Stimulated activated CD4-positive, alpha-beta T cell treated with anti-CD3 and anti-CD28 coated beads, TNF-alpha, amount 100 ng/mL, for 4 hours (primary cell): ENCODE results near the gene ATXN3.
"Not testable (repeated sequence)": the region's sequence is repeated elsewhere in the genome, so short reads cannot be mapped to it uniquely, and the experiment has no call there.

ENCODE experiments used
- DNase-seq, 3 experiments: peaks; one replicate each; pipeline ENCODE4 v3.0.0-alpha.2; 2020; ENCODE audit warnings: low read depth in 3 of 3

ATXN3 gene

DNA sequence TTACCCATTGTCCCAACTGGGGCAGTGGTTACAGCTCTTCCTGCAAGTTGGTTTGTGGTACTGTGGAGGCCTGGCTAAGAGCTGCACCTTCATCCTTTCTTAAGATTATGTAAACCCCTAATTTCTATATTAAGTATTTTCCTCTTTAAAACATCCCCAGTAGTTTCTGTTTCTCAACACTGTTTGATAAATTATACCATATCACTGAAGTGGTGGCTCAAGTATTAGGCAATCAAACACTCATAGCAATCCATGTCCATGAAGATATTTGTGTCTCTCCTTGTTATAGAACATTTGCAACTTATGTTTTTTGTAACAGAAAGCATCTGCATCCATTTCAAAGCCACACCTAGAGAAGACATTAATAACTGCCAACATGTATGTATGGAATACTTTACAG is 31.8 kb downstream of the ATXN3 start:
- DNase-seq = no peak

DNA sequence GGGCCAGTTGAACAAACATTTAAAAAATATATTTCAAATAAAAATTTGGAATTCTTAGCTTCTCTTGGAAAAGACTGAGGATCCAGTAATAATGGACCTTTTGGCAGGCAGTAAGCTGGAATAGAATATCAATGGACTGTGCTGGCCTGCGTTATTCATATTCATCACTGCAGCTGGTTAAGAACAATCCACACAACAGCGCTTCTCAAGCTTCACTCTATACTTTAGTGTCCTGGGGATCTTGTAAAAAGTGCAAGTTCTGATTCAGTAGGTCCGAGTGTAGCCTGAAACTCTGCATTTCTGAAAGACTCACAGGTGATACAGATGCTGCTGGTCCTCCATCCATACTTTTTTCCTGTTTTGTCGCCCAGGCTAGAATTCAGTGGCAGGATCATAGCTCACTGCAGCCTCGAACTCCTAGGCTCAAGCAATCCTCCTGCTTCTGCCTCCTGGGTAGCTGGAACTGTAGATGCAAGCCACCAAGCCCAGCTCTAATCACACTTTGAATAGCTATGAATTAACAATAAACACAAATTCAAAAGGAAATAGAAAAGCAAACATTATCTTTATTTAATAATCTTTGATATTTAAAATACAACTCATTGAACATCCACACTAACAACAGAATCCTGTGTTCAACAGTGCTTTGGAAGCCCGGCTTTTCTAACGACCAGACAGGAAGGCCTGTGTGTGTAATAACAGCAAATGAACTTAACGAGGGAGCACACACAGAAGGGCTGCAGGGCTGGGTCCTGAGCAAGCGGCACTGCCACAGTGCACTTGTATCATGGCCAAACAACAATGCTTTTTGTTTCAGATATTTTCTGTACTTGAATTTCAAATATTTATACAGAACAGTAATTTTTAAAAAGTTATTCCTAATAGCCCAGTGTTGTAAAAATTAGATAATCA is 48.1 kb downstream of the ATXN3 start:
- no peak for DNase-seq

DNA sequence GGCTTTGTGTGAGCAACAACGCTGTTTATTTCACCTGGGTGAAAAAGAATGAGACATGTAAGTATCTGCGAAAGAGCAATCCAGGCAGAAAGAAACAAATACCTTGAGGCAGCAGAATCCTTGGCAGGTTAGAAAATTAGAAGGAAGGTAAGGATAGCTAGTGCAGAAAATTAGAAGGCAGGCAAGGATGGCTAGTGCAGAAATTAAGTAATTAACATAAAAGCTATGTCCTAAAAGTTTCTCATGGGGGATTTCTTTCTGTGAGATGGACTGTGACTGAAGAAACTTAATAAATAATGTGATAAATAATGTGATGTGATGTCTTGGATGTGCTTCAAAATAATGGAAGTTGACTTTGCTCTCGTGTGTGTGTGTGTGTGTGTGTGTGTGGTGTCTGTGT is 56.6 kb downstream of the ATXN3 start:
- DNase-seq = no peak

DNA sequence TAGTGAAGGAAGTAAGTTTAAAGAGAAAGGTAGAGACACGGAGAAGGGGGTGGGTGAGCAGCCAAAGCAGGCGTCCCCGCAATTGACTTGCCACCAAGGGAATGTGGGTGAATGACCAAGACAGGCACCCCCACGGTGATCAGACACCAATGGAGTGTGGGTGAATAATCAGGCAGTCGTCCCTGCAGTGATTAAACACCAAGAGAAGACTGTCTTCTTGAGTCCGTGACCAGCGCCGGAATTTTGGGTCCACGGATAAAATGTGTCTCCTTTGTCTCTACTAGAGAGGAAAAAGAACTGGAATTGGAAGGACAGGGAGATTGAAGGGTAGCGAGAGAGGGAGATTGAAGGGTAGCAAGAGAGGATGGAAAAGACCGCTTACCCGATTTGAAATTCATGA is 57.2 kb downstream of the ATXN3 start:
- not testable (repeated sequence) for DNase-seq

DNA sequence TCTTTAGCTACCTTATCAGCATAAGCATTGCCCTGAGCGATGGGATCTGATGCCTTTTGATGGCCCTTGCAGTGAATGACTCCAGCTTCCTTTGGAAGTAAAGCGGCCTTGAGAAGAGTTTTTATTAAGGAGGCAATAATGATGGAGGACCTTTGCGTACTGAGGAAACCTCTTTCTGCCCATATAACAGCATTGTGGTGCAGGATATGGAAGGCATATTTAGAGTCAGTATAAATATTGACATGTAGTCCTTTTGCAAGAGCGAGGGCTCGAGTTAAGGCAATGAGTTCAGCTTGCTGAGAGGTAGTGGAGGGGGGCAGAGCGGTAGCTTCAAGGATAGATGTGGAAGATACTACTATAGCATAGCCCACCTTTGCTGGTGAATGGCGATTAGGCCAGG is 60.5 kb downstream of the ATXN3 start:
- not testable (repeated sequence) for DNase-seq

DNA sequence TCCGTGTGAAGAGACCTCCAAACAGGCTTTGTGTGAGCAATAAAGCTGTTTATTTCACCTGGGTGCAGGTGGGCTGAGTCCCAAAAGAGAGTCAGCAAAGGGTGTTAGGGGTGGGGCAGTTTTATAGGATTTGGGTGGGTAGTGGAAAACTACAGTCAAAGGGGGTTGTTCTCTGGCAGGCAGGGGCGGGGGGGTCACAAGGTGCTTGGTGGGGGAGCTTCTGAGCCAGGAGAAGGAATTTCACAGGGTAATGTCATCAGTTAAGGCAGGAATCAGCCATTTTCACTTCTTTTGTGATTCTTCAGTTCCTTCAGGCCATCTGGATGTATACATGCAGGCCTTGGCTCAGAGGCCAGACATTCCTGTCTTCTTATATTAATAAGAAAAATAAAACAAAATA is 64.6 kb downstream of the ATXN3 start:
- not testable (repeated sequence) for DNase-seq

DNA sequence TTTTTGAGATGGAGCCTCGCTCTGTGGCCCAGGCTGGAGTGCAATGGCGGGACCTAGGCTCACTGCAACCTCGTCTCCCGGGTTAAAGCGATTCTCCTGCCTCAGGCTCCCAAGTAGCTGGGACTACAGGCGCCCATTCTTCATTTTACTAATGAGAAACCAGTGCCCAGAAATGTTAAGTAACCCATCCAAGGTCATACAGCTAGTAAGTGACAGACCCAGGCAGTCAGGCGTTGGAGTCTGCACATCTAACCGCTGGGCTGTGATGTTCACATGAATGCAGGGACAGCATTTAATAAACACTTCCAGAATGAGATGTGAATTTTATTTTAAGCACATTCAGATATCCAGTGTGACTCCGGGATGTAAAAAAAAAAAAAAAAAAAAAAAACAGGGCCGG is 65.2 kb downstream of the ATXN3 start:
- no peak for DNase-seq

DNA sequence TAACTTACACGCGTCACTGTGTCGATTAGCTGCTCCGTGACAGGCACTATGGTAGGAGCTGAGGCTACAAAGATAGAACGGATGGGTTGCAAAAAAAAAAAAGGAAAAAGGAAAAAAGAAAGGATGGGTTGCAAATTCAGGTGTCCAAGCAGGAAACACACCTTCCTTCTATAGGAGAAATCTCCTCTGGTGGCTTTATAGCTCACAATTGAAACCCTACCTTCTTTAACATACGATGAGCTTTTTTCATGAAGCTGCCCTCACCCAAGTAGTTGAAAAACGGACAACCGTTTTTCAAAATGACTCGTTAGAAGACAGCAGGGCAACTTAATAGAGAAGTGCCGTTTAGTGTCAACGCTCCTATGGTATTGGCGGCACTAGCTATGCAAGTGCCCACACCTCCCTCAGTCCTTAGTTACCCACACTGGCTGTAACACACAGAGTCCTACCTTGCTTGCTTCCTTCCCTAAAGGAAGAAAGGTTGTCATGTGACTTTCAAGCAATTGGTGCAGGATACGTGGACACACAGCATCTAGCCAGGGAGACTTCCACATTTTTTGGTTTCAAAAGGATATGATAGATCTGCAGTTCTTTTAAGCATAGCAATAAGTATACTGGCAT is 65.8 kb downstream of the ATXN3 start:
- DNase-seq = no peak

DNA sequence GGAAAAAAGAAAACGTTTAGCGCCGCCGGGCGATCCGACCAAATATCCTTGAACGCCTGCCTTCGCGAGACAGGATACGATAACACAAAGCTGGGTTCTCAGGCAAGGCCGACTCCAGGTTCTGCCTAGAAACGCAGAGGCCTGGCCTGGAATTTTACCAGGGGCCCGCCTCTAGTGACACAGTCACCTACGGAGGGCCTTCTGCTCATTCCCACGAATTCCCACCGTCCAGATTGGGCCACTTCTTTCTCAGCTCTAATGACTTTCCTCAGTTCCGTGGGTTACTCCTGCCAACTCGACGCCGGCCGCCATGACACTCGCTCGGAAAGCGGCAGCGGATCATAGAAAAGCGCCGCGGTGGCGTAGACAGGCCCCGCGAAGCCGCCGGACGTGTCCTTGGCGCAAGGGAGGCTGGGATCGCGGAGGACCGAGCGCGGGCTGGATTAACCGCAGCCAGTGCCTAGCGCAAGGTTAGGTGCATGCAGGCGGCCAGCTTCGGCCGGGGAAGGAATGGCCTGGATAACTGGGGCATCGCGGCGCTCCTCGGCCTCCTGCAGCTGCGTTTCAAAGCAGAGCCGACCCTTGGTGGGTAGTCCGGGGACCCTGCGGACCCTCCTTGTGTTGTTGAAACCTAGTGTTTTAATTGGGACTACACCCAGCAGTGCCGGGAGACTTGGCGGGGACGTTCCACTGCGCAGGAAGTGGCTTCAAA is 66.5 kb downstream of the ATXN3 start, which contains the start of gene TRIP11:
Gene TRIP11, minus strand, starts transcription at position 341 of the 712 bp plus-strand sequence. CDS start 374 bp downstream, outside the sequence.
- peak; percentile 87 to 90 (median 88) for DNase-seq

DNA sequence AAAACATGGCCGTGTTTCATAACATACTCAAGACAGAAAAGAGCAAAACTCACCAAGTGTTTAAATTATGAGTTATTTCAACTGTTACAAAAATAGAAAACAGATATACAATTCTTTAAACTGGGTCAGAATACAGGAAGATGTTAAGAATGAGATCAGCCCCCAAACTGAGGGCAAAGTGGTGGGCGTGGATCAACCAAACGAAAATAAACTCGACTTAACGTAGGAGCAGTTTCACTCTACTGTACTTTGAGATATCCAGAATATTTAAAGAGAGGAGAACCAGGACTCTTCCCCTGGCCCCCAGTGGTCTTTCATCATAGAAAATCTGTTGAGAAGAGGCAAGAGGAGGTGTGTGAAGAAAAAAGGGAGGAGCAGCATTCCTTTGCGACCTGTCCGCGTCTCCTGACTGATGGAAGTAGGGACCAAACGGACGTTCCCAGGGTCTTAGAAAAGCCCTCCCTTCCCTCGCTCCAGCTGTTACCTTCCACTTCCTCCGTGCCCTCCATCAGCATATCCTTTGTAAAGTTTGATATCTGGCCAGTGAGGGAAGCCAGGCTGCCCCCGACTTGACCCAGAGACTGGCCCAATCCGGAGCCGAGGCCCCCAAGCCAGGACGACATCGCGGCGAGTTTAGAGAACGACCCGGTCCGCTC is 67.2 kb downstream of the ATXN3 start:
- no peak for DNase-seq

DNA sequence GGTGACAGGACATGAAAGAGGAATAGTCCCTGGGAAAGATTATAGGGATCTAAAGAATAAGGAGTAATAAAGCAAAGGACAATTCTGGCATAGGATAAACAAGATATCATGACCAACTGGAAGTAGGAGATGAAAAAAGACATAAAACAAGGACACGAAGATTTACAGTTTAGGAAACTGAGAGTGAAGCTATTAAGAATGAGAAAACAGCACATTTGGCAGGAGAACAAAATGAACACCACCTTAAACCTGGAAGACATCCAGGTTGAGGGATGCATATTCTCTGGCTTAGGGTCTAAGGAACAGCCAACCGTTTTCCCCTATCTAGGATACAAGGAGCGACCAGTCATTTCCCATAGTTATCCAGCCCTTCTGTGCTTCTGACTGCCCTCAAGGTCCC is 68.4 kb downstream of the ATXN3 start:
- DNase-seq = no peak

DNA sequence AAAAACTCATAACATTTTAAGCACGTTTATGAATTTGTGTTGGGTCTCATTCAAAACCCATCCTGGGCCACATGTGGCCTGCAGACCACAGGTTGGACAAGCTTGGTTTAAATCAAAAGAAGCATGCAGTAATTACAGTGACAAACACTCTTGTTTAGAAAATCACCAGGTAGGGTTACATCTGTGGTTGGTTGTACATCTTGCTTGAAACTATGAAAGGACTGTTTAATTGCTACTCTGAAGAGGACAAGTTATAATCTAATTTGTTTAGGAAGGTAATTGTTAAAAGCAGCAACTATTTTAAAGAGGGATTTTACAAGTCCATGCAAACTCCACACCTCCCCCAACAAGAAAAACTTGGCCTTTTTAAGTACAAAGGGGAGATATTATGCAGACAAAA is 70.5 kb downstream of the ATXN3 start:
- no peak for DNase-seq

DNA sequence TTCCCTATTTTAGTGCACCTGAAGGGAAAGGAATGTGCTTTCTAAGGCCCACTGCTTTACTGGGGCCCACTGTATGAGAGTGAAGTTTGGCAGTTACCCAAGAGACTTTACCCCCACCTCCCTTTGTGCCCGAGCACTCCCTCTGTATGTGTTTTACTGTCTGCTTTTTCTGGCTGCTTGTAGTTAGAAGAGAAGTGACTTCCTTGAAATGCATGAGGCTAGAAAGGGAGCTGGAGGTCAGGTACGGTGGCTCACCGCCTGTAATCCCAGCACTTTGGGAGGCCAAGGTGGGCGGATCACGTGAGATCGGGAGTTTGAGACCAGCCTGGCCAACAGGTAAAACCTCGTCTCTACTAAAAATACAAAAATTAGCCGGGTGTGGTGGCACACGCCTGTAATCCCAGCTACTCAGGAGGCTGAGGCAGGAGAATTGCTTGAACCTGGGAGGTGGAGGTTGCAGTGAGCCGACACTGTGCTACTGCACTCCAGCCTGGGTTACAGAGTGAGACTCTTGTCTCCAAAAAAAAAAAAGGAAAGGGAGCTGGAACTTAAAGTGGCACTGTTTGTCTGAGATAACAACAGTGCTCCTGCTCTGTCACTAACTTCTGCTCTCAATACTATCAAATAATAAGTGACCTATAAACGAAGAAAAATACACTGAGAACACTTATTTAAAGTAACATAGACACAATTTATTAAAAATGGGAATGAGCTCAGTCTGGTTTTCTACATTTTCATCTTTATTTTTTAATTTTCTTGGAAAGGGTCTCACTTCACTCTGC is 72.3 kb downstream of the ATXN3 start:
- DNase-seq = no peak

DNA sequence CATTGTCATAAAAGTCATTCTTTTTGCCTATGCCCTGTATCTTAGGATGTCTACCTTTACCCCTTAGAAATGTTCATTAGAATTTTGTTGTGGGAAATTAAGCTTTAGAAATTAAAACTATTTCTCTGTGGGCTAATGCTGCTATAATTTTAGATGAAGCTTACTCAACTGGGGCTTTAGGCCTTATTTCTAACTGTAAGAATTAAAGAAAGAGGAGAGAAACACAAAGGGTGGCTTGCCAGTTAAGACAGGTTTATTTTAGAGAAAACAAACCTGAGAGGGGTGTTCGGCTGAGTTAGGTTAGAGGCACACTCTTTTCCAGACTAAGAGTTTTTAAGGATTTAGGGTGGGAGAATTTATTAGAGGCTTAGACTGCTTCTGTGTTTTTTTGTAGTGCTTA is 72.9 kb downstream of the ATXN3 start:
- no peak for DNase-seq

DNA sequence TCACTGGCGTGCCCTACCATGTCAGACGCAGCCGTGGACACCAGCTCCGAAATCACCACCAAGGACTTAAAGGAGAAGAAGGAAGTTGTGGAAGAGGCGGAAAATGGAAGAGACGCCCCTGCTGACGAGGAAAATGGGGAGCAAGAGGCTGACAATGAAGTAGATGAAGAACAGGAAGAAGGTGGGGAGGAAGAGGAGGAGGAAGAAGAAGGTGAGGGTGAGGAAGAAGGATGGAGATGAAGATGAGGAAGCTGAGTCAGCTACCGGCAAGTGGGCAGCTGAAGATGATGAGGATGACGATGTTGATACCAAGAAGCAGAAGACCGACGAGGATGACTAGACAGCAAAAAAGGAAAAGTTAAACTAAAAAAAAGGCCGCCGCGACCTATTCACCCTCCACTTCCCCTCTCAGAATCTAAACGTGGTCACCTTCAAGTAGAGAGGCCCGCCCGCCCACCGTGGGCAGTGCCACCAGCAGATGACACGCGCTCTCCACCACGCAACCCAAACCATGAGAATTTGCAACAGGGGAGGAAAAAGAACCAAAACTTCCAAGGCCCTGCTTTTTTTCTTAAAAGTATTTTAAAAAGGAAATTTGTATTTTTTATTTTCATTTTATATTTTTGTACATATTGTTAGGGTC is 79.7 kb downstream of the ATXN3 start:
- no peak for DNase-seq

DNA sequence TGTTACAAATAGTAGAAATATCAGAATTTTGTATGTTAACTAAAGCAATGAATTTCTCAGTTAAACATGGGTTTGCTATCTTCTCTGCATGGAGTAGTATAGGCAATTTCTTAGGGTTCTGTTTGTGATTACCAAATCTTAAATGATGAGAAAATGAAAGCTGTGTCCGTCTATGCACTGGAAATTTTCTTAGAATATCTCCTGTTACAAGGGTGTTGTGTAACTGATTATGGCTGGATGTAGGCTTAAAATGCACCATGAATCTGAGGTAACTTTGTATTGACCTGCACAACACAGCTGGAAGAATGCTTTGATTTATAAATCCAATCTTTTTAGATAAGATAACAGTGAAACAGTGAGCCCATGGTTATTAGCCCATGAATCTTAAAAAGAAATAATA is 84.3 kb downstream of the ATXN3 start:
- no peak for DNase-seq

DNA sequence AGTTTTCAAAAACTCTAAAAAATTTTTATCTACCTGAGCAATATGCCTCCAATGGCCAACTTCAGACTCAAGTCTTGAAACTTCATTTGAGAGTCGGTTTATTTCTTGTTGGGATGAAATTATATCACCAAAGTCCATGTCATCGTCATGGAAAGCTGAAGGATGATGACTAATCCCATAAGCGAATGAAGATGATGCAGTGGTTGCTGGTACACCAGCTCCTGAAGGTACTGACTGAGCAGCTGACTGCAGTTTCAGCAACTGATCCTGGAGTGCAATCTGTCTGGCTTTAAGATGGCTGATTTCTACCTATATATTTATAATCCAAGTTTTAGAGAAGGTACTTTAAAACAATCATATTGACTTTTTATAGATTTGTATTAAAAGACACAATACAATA is 84.9 kb downstream of the ATXN3 start:
- no peak for DNase-seq

DNA sequence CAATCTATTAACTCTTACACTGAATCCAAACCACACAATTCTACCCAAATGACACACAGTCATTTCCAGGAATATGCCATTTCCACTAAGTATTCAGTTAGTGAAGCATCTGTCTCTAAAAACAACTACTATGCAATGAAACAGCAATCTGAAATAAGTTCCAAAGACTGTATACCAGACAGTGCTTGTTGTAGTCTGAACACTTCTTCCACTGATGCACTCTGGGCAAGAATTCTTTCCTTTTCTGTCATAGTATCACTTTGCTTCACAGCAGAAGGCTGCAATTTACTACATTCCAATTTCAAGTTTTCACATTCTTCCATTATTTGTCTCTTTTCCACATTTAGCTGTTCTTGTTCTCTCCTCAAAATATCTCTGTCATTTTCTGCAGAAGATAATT is 92.3 kb downstream of the ATXN3 start:
- no peak for DNase-seq

DNA sequence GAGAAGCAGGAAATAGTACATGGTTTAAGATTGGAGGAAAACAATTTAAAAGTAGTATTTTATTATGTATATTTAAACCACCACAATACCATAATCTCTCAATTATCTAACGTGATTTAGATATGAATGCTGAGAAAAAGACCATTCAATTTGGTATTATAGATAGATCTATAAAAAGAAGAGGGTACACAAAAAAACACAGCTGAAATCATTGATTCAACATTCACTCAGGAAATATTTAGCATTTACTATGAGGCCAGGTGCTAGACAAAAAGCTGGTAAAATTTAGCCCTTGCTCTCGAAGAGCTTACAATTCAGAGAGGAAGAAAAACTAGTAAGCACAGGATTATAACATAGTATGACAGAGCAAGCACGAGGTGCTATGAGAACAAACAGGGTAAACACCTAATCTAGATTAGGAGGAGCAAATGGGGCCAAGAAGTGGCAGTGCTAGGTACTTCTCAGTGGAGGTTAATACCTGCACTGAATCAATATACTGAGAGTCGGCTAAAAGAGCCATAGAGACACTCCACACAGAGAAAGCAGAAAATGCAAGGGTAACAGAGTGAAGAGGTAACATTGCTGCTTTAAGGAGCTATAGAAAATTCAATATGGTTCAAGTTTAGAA is 94.1 kb downstream of the ATXN3 start:
- no peak for DNase-seq

DNA sequence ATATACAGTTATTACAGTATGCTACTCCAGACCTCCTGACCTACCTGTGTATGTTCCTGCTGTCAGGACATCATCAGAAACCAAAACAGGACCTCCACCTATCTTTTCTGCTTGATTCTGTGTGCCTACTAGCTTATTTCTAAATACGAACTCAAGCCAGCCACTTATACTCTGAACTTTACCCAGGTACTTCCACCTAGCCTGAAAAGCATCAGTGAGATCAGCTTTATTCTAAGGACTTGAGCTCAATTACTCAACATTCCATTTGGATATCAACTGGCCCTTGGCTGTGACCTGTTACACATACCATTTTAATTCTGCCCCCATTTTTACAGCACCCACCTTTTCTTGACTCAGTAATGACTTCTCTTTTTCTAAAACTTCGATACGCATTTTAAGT is 95.7 kb downstream of the ATXN3 start:
- DNase-seq = no peak
